ENCODE results near the gene ACYP2.
"Not testable (repeated sequence)": the region's sequence is repeated elsewhere in the genome, so short reads cannot be mapped to it uniquely, and the experiment has no call there.

The ACYP2 gene

DNA sequence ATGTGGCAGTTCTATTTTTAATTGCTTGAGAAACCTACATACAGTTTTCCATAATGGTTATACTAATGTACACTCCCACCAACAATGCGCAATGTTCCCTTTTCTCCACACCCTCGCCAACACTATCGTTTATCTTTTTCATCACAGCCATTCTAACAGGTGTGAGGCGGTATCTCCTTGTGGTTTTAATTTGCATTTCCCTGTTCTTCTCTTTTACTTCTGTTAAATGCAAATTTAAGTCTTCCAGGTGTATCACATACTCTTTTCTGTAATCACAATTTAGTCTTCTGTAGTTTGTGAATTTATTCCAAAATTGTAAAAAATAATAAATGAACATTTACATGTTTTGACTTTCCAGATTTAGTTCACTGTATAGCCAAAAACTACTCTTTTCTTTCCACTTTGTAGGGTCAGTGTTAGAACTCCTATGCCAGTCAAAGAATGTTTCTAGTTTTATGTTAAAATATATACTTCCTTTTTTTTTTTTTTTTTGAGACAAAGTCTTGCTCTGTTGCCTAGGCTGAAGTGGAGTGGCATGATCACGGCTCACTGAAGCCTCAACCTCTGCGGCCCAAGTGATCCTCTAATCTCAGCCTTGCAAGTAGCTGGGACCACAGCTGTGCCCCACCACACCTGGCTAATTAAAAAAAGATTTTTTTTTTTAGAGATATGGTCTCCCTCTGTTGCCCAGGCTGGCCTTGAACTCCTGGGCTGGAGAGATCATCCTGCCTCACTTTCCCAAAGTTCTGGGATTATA lies 15.4 kb upstream of the ACYP2 start:
- DNase-seq, result no peak

DNA sequence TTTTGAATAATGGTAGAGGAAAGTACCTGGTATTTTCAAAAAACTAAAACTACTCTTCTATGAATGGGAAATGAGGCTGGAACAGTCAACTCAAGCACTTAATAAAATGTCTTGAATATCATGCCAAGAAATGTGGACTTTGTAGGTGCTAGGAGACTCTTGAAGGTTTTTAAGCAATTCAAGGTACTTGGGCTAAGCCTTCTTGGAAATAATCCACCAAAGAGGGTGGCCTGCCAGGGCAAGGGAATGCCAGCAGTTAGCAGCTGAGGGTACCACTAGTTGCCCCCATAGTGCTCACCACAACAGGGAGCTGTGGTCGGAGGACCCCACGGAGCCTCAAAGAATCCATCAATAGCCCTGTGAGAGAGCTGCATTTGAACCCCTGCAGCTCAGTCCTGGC lies 14.6 kb upstream of the ACYP2 start:
- DNase-seq, result no peak

DNA sequence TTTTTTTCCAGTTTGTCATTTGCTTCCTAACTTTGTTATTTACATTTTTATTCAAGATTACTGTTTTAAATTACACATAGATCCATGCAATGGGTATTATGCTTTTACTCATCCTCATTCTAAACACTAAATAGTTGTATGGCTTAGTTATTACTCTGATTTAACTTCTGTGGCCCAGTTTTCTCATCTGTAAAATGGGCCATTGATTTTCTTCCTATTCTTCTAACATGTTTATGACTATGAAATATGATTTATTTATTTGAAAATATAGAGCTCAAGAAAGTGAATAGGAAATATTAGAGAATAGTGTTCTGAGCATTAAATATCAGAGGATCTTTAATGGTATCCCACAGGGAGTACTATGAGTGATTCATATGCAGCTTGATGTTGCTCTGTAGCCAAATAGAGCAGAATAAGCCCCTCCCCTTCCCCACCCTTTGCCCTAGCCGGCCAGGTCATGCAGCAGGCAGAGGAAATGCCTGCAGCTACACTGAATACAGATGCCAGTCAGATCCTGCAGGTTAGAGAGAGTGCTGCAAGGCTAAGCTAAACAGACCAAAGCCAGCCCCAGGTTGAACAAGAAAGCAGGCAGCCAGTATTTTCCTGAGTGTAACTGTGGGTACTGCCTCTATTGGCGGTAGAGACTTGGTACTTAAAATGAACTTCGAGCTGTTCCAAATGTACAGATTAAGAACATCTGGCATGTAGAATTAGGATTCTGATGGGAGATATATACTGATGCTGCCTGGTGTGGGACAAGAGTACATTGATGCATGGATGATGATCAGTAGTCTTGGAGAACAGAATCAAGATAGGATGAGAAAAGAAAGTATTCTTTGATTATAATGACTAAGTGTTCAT lies 11.7 kb upstream of the ACYP2 start:
- DNase-seq, result no peak

DNA sequence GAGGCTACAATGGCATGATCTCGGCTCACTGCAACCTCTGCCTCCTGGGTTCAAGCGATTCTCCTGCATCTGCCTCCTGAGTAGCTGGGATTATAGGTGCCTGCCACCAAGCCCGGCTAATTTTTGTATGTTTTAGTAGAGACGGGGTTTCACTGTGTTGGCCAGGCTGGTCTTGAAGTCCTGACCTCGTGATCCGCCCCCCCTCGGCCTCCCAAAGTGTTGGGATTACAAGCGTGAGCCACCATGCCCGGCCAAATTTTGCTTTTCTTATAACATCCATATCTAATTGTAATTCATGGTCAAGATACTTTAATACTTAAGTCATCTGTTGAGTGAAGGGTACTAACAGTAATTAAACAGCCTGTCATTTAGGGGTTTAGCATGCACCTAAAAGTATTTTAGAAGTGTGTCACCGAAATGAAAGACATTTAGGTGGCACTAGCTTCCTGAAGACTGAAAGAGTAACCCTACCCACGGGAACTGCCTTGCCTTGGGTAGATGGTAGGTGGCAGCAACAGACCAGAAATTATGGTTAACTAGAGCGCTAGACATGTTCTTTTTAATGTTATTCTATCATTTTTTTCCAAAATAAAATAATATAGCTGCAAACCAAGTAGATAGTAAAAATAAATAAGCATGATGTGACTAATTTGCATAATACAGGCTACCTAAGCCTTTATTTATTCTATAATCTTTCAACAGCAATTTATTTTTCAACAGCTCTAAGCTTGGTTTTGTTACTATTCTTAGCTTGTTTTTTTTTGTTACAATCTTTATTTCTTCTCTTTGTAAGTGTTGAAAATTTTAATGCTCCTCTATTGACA lies 8.6 kb upstream of the ACYP2 start:
- no peak for DNase-seq

DNA sequence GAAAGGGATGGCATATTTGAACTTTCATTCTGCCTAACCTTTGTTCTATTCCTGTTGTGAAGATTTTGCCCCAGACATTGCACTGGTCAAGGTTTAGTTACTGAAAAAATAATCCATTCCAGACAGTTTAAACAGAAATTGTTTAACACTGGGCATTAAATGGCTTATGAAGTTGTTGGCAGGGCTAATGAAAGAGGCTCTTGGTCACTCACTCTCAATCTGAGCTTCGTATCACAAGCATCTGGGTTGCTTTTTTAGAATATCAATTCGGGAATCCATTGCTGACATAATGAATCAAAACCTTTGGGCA lies 8.0 kb upstream of the ACYP2 start:
- DNase-seq, result no peak

DNA sequence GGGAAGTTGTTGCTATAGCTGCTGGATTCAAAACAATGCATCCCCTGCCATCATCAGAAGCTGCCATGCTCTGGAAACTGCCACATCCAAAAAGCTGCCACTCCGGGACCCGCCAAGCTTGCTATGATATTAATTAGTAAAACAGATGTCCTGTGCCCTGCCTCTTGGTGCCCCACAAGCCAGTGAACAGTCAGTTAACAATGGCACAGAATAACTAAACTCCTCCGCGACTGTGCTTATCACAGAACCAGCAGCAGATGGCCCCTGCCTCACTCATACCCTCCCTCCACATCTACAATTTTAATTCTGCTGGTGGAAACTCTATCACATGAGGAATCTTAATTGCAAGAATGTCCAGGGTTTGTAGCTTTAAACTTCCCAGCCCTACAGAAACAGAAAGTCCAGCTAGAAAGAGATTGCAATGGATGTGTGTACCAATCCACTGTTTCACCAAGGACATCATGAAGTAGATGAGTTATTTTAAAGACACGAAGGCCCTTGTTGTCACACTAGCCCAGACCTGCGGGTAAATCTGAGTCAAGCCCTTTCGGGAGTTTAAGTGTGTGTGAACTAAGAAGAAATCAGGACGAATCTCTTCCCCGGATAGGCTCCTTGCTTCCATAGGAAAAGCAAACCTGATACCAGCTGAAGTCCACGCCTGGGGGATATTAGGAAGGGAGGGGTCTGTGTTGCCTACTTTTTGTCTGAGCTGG lies 7.4 kb upstream of the ACYP2 start:
- DNase-seq, result no peak

DNA sequence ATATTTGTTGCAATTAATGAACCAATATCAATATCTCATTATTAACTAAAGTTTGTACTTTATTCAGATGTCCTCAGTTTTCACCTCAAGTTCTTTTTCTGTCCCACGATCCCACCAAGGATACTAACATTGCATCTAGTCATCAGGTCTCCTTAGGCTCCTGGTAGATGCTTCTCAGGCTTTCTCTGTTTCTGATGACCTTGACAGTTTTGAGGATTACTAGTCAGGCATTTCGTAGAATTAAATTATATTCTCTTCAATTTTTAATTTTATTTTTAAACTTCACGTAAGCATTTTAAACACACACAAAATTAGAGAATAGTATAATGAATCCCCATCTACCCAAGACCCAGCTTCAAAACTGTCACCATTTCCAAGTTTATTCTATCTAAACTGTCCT lies 5.6 kb upstream of the ACYP2 start:
- DNase-seq, result no peak

DNA sequence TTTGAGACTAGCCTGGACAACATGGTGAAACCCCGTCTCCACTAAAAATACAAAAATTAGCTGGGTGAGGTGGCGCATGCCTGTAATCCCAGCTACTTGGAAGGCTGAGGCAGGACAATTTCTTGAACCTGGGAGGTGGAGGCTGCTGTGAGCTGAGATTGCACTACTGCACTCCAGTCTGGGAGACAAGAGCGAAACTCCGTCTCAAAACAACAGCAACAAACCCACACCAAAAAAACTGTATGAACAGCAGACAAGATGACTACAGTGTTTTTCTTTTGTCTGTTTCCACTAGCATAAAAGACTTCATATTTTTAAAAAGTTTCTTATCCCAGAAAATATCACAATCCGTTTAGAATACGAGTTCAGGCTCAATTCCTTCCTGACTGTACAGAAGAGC lies 936 bp upstream of the ACYP2 start:
- DNase-seq, result not testable (repeated sequence)

DNA sequence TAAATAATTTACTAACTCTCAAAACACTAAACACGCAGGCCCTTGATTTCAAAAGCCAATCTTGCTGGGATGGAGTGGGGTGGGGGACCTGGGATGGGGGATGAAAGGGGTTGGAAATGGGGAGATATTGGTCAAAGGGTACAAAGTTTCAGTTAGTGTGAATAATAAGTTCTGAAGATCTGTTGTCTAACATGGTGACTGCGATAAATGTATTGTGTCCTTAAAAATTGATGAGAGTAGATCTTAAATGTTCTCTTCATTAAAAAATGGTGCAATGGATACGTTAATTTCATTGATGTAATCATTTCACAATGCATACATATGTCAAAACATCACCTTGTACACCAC lies 505 bp upstream of the ACYP2 start:
- no peak for DNase-seq

DNA sequence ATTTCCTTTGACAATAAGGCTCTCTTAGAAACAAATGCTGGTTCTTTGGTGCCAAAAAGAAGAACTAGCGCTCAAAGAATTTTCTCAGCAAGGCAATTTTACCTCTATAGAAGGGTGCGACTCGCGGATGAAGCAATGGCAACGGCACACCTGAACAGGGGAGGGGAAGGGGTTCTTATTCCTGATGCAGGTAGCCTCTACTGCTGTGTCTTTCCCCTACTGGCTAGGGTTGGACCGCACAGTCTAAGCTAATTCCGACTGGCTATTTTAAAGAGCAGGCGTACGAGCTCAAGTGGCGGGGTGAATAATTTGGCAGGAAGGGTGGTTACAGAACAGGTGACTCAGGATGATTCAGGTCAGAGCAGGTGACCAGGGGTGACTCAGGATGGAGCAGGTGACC lies 1.2 kb downstream of the ACYP2 start:
- not testable (repeated sequence) for DNase-seq

DNA sequence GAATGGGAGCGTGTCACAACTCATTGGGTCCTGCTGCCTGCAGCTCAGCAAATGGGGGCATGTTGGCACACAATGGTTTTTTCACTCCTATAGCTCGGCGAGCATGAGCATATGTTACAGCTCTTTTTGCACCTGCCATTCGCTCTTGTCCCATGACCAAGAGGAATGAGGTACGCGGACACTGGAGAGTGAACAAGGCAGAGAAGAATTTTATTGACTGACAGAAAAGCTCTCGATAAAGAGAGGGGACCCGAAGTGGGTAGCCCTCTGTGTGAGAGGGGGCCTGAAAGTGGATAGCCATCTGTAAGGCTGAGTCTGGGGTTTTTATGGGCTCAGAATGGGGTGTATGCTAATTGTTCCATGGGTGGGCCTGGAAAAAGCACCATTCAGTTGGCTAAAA lies 5.5 kb downstream of the ACYP2 start:
- no peak for DNase-seq

DNA sequence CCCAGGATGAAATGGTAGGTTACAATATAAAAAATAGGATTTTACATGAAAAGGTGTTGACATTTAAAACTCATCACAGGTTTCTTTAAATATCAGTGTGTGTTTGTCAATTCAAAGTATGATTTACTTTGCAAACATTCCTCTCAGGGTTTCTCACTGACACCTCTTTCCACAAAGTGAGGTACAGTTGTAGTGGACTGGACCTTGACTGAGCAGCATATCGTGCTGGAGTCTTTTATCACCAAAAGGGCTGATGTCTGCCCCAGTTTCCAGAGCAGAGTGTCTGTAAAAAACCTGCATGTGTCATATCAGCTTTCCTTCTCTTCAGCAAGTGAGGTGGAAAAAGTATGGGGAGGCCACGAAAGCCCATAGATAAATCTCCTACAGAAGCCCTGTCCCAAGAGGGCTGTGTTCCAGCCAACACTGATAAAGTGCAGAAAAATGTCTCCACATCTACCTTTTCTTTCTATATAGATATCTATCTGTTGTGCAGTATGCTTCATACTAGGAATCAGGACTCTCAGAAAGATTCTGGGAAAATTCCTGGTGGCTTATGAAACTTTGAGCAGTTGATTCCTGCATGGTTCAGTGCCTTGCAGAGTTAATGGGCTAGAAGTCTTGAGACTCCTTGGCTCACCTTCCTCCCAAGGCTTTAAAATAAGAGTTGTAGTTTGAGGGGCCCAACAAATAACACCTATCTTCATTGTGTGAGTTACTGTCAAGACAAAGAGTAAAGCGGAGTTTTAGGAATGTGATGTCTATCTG lies 6.9 kb downstream of the ACYP2 start:
- DNase-seq, result no peak

DNA sequence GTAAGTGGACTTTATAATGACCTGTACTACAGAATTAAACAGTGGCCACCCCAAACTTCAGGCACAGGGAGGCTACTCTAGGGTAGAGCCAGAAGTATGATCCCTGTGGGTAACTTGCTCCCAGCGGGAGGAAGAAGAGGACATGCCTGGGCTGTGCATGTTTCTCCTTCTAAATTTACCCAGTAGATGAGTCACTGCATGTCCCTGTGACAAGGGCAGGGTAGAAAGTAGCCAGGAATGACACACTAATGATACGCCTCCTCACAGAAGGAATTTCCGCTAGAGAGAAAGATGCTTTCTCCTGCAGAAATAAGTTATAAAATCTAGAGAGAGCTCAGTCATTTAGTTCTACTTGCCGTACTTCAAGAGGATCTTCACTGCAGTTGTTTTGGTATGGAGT lies 7.5 kb downstream of the ACYP2 start:
- no peak for DNase-seq

DNA sequence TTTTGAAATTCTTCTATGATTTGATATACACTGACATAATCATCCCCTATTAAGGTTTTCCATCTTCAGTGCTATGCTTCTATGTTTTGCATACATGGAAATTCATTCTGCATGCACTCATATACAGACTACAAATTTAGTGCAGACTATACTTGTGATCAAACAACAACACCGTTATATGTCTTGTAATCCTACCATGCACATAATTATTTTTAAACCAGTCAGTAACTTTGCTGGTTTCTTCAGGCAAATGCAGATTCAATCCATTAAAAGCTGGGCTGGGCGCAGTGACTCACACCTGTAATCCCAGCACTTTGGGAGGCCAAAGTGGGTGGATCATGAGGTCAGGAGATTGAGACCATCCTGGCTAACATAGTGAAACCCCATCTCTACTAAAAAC lies 11.8 kb downstream of the ACYP2 start:
- DNase-seq, result not testable (repeated sequence)

DNA sequence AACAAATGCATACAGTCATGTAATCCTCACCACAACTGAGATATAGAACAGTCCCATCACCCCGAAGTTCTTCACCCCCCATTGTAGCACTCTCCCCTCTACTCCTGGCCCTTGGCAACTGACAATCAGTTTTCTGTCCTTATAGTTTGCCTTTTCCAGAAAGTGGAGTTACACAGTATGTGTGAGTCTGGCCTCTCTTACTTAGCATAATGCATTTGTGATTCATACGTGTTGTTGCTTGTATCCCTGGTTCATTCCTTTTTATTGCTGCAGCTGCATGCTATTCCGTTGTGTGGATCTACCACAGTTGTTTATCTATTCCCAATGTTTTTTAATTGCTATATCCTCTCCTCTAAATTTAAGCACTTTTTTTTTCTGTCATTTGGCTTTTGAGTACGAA lies 17.6 kb downstream of the ACYP2 start:
- no peak for DNase-seq

DNA sequence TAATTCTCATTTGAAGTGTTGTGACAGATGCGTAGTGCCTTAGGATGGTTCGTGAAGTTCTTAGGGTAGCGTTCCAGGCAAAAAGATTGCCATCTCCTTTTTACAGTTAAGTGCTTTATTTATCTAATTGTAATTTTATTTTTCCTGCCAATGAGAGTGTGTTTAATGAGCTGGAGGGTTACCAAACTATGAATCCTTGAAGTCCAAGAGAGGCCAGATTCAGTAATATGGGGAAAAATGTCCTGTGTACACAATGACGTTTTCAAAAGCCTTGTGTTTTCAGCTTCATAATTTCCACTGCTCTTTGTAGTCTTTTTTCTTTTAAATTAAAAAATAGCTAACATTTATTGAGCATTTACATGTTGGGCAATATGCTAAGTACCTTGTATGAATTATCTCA lies 23.8 kb downstream of the ACYP2 start:
- DNase-seq, result no peak

DNA sequence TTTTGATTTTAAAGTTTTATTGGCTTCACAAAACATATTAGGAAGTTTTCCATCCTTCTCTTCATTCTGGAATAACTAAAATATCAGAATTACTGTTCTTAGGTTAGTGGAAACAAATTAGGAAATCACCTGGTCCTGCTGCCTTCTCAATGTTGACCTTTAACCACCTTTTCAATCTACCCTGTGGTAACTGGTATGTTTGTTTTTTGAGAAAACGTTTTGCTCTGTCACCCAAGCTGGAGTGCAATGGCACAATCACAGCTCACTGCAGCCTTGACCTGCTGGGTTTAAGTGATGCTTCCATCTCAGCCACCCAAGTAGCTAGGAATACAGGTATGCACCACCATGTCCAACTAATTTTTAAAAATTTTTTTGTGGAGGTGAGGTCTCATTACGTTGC lies 28.4 kb downstream of the ACYP2 start:
- no peak for DNase-seq

DNA sequence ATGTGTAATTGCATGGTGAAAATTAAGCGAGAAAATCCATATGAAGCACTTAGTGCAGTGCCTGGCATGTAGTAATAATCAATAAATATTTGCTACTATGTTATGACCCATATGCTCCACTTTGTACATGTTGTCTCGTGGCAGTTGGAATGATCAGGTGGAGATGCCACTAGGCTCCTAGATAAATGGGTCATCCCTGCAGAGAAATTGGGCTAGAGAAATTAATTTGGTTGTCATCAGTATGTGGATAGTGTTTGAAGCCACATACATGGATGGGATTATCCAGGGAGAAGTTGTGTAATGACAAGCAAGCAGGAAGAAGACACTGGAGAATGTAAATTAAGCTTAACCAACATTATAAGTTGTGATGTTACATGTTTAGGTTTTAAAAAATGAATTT lies 33.0 kb downstream of the ACYP2 start:
- DNase-seq, result no peak

DNA sequence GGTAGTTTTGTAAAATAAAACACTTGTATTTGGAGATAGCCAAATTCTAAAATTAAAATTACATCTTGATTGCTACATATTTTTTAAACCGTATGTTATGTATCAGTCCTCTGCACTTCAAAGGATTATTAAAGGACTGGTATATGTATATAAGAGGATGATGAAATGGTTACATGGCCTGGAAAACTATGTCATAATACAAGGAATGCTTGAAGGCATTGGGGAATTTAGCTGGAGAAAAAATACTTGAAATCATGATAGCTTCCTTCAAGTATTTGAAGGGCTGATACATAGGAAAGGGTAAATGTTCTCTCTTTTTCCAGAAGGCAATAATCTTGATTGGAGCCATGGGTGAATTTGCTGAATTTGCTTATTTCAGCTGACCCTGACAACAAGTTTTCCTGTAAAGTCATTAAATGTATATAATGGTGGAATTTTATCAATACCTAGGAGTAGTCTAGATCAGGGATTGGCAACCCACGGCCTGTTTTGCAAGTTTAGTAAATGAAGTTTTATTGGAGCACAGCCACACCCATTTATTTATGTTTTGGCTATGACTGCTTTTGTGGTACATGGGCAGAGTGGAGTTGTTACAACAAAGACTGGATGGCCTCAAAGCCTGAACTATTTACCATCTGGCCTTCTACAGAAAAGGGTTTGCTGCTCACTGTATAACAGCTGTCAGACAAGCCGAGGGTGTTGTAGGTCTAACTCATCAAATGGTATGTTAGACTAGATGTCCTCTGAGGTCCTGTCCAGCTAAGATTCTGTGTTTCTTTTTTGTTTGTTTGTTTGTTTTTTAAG lies 34.4 kb downstream of the ACYP2 start:
- no peak for DNase-seq

DNA sequence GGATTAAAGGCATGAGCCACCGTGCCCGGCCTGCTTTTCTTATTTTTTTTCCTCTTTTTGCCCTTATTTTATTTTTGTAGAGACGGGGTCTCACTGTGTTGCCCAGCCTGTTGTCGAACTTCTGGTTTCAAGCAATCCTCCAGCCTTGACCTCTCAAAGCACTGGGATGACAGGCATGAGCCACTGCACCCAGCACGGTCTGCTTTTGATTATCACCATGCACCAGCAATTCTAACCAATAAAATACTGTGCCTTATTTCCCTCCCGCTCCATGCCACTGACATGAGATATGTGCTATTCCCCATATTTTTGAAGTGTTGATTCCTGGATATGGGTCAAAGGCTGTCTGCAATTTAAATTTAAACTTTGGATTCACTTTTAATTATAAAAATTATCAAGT lies 42.9 kb downstream of the ACYP2 start:
- no peak for DNase-seq

DNA sequence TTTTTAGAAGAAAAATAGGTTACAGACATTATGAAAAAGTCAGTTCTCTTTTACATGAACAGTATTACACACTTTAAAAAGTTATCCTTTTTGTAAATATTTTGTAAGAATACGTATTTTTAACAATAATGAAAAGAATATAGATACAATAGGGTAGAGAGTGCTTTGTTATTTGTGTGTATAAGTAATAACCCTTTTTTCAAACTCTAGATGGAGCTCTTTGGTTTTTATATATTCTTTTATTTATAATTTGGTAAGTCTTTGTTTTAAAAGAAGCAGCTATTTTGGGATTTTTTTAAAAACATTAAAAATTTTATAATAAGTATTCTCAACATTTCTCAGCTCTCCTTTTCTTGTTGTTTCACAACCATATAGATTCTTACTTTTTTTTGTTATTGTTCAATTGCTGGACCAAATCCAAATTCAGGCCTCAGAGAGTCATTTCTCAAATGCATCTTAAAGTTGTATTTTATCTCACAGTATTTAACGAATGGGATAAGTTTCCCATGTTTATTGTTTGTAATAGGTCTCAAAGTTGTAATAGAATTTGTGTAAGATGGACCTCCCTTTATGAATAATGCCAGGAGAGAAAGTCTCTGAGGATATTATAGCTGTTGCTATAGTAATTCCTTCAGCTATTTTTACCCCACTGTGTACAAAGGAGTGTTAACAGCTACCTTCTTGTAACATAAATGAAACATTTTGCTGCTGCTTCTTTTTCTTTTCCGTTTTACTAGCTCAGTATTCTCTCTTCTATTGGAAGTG lies 46.4 kb downstream of the ACYP2 start:
- DNase-seq, result no peak

Measured in NCI-H774 (cell line).